ENCODE data around the gene CPZ. TPM values are rescaled to one million over a fixed set of nuclear protein-coding genes. Genes with fewer than 3 reads are reported as not detected.

CPZ gene
- total RNA-seq, 1 experiment from 2014 or later: 37.3 TPM

GRCh38 chr4:8542776-8543525 is 49.6 kb upstream of the CPZ start:
- Histone ChIP-seq H3K4me1 (ENCODE audit: insufficient read depth, low read length) (no peaks in the 10 kb centered on the region), H3K9me3 (ENCODE audit: control insufficient read depth, low read depth, low read length) (no peaks in the 10 kb centered on the region), H4K20me1 (ENCODE audit: control insufficient read depth, insufficient read depth, insufficient read length) (no peaks in the 10 kb centered on the region), H3K23ac (ENCODE audit: insufficient read length, low read depth, low read length) (no peak overlapping the region), H2BK5ac (ENCODE audit: insufficient read length, low read length) (no peak overlapping the region), H2AK5ac (ENCODE audit: insufficient read length, low read length) (no peak overlapping the region), H3K79me2 (ENCODE audit: insufficient read depth, low read length) (no peaks in the 10 kb centered on the region), H3K79me1 (ENCODE audit: insufficient read depth, low read depth, low read length, poor library complexity, severe bottlenecking) (no peaks in the 10 kb centered on the region), H4K5ac (ENCODE audit: insufficient read length, low read depth, low read length) (no peak overlapping the region), H2BK12ac (ENCODE audit: insufficient read length, low read depth, low read length) (no peak overlapping the region), H3K23me2 (ENCODE audit: insufficient read length, low read depth, low read length, poor library complexity, severe bottlenecking) (peaks cover 2% of the 10 kb centered on the region), H4K91ac (ENCODE audit: insufficient read length, low read depth, low read length) (no peak overlapping the region), H4K8ac (replicated peaks; ENCODE audit: insufficient read length, low read depth, low read length) (no peak overlapping the region), H2AFZ (ENCODE audit: low read length) (no peak overlapping the region), H2BK120ac (ENCODE audit: low read depth, low read length, poor library complexity, severe bottlenecking) (no peak overlapping the region), H3K27ac (ENCODE audit: insufficient read length, low read depth, low read length) (no peak overlapping the region), H3K18ac (ENCODE audit: insufficient read length, low read depth, low read length) (no peak overlapping the region), H2BK20ac (ENCODE audit: low read depth, low read length, poor library complexity, severe bottlenecking) (no peak overlapping the region), H2BK15ac (ENCODE audit: low read depth, low read length) (no peak overlapping the region), H3K14ac (ENCODE audit: insufficient read depth, low read length) (peak overlapping the region; percentile 31), H3K4ac (ENCODE audit: low read depth, low read length) (no peak overlapping the region), H3K56ac (ENCODE audit: insufficient read length, low read depth, low read length) (no peak overlapping the region), H3K4me2 (ENCODE audit: insufficient read depth, insufficient read length, low read length) (no peak overlapping the region), H3T11ph (ENCODE audit: low read length) (no peak overlapping the region), H3K9ac (ENCODE audit: extremely low read depth, insufficient read length, low read length) (no peak overlapping the region), H3K27me3 (ENCODE audit: insufficient read depth, low read length) (no peaks in the 10 kb centered on the region)
- H3K4me1 Mint-ChIP-seq: peaks cover 17 to 25% of the 10 kb centered on the region in 2 experiments
- WGBS (ENCODE audit: extremely low coverage, insufficient read length, low lambda C conversion rate): no CpG with 5 or more reads among the region's 16 CpGs
- TF ChIP-seq CTCF (conservative IDR thresholded peaks at IDR 0.05): no peak
- no peaks in the 10 kb centered on the region for H3K9me3 Mint-ChIP-seq
- H3K36me3 Mint-ChIP-seq (ENCODE audit: insufficient read depth in 1 of 3, low read depth in 3 of 3): no peaks in the 10 kb centered on the region
- no peak for DNase-seq
- H3K27me3 Mint-ChIP-seq (ENCODE audit: low read depth): peaks cover 4% of the 10 kb centered on the region
- H3K27ac Mint-ChIP-seq: no peak overlapping the region
- no peak overlapping the region for H3K4me3 Mint-ChIP-seq
